Endodermal cell (in vitro differentiated cells): Measurements from ENCODE around the gene TRAPPC3L. TPM values are rescaled to one million over a fixed set of nuclear protein-coding genes. Genes with fewer than 3 reads are reported as not detected.

Experiments
- DNase-seq: peaks from one replicate; pipeline ENCODE4 v3.0.0-alpha.2; 2017
- H3K27ac ChIP-seq: 2 replicates; pipeline ENCODE4 v1.5.1; 2013; ENCODE audit warnings: mild to moderate bottlenecking, low read depth, low read length, moderate library complexity
- H3K27me3 ChIP-seq: 2 replicates; pipeline ENCODE4 v1.6.1; 2013; ENCODE audit warnings: mild to moderate bottlenecking, low read length, moderate library complexity; ENCODE audit not compliant: insufficient read depth, control insufficient read depth, poor library complexity, severe bottlenecking
- H3K36me3 ChIP-seq: 2 replicates; pipeline ENCODE4 v1.7.0; 2013; ENCODE audit warnings: mild to moderate bottlenecking, low read length, moderate library complexity; ENCODE audit not compliant: control insufficient read depth, insufficient read depth
- H3K4me1 ChIP-seq: one replicate; pipeline ENCODE4 v1.7.0; 2013; ENCODE audit warnings: low read length; ENCODE audit not compliant: control insufficient read depth, insufficient read depth
- H3K4me3 ChIP-seq: 2 replicates; pipeline ENCODE4 v1.5.1; 2013; ENCODE audit warnings: mild to moderate bottlenecking, low read length, moderate library complexity
- H3K9ac ChIP-seq: 2 replicates; pipeline ENCODE4 v1.6.1; 2013; ENCODE audit warnings: mild to moderate bottlenecking, low read length, moderate library complexity; ENCODE audit not compliant: poor library complexity, severe bottlenecking; ENCODE audit errors: extremely low read depth
- H3K9me3 ChIP-seq: 2 replicates; pipeline ENCODE4 v1.6.1; 2013; ENCODE audit warnings: mild to moderate bottlenecking, low read length, moderate library complexity; ENCODE audit not compliant: control insufficient read depth
- H3K27ac Mint-ChIP-seq: 2 replicates; pipeline ENCODE4 v1.8.0; 2020; ENCODE audit warnings: mixed read lengths
- H3K27me3 Mint-ChIP-seq: 2 replicates; pipeline ENCODE4 v1.8.0; 2021; ENCODE audit warnings: mild to moderate bottlenecking, mixed read lengths; ENCODE audit not compliant: insufficient read depth
- H3K36me3 Mint-ChIP-seq: 2 replicates; pipeline ENCODE4 v1.8.0; 2020; ENCODE audit warnings: low read depth, mixed read lengths
- H3K4me1 Mint-ChIP-seq: 2 replicates; pipeline ENCODE4 v1.8.0; 2020; ENCODE audit warnings: mixed read lengths
- H3K4me3 Mint-ChIP-seq: 2 replicates; pipeline ENCODE4 v1.8.0; 2020; ENCODE audit warnings: mild to moderate bottlenecking, moderate library complexity, mixed read lengths
- H3K9me3 Mint-ChIP-seq: 2 replicates; pipeline ENCODE4 v1.8.0; 2020; ENCODE audit warnings: mild to moderate bottlenecking, mixed read lengths
- CTCF ChIP-seq: fragments of 200-600 bp; sonication (generic); conservative IDR thresholded peaks from 2 replicates; pipeline ENCODE4 v1.5.0; 2021; ENCODE audit warnings: antibody characterized with exemption, mild to moderate bottlenecking
- WGBS, 2 experiments: methylation state at CpG; one replicate each; pipeline versions ENCODE4 v1.1.5 to v1.1.7; 2013; ENCODE audit warnings: missing lambda C conversion rate in 2 of 2, mixed read lengths in 1 of 2; ENCODE audit not compliant: insufficient coverage in 1 of 2, insufficient read length in 1 of 2; 5-methylcytosine and 5-hydroxymethylcytosine counted together
- total RNA-seq, 2 donors: library from RNA; stranded (reverse); fragmentation: NEBNext Ultra II Directional in 1 of 2; extraction: Animal tissue kit (Norgen Biotek cat#: 25700) in 1 of 2; gene quantifications; 2 replicates in 1 of 2; 3 replicates in 1 of 2; pipeline ENCODE4 v1.2.1, GENCODE V29; 2021

The TRAPPC3L gene
- total RNA-seq, 2 donors from 2014 or later, result not detected

DNA sequence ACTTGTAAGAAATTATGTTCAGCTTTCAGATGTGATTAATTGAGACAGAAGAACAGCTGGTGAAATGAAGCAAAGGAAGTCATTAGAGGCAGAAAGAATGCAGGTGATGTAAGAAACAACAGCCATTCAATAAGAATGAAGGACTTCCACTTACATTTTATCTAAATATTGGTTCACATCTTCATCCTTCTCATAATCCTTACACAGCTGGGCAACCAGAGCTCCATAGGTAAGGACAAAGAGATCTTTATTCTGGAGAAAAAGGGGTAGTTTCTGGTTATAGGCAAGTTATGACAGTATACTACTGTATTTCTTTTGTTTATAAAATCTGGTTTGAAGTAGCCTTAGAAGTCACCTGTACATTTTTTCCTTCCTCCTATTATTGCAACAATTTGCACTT, 2.3 kb downstream of the TRAPPC3L start:
- Histone ChIP-seq H3K9ac (no peak overlapping the region), H3K27ac (no peak overlapping the region), H3K27me3 (peaks cover 9% of the 10 kb centered on the region), H3K9me3 (no peaks in the 10 kb centered on the region), H3K4me3 (no peak overlapping the region), H3K36me3 (no peaks in the 10 kb centered on the region), H3K4me1 (no peaks in the 10 kb centered on the region)
- no peak for TF ChIP-seq CTCF
- H3K27me3 Mint-ChIP-seq, result no peaks in the 10 kb centered on the region
- H3K9me3 Mint-ChIP-seq, result no peaks in the 10 kb centered on the region
- H3K4me1 Mint-ChIP-seq, result no peaks in the 10 kb centered on the region
- no peak for DNase-seq
- H3K36me3 Mint-ChIP-seq, result no peaks in the 10 kb centered on the region
- H3K4me3 Mint-ChIP-seq, result no peak overlapping the region
- no peak overlapping the region for H3K27ac Mint-ChIP-seq

DNA sequence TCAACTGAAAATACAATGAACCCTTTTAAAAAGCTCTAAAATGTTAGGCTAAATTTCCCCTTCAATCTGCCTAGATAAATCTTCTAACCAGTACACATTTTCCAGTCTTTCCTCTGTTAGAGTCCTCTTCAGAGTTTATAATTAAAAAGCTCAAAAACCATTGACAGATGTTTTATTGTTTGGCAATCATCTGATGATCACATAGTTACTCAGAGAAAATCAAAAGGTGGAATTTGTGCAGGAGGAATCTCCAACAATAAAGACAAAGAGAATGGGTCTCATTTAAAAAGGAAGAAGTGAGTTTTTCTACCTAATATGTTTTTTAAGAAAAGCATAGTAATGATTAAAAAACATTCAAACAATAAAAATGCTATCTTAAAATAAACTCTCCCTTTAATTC, 3.1 kb downstream of the TRAPPC3L start:
- Mint-ChIP-seq H3K27ac (no peak overlapping the region), H3K4me3 (no peak overlapping the region), H3K27me3 (no peaks in the 10 kb centered on the region), H3K9me3 (no peaks in the 10 kb centered on the region), H3K4me1 (no peaks in the 10 kb centered on the region), H3K36me3 (no peaks in the 10 kb centered on the region)
- Histone ChIP-seq H3K9ac (no peak overlapping the region), H3K4me1 (no peaks in the 10 kb centered on the region), H3K4me3 (no peak overlapping the region), H3K27me3 (peaks cover 9% of the 10 kb centered on the region), H3K36me3 (no peaks in the 10 kb centered on the region), H3K27ac (no peak overlapping the region), H3K9me3 (no peaks in the 10 kb centered on the region)
- TF ChIP-seq CTCF, result no peak
- no peak for DNase-seq

- Mint-ChIP-seq H3K27me3 (peaks cover under 1% of the 10 kb centered on the region), H3K9me3 (no peaks in the 10 kb centered on the region), H3K4me1 (peaks cover 15% of the 10 kb centered on the region), H3K4me3 (no peak overlapping the region), H3K27ac (no peak overlapping the region), H3K36me3 (no peaks in the 10 kb centered on the region)
- no peaks in the 10 kb centered on the region for H3K27me3 ChIP-seq
- no peaks in the 10 kb centered on the region for H3K9me3 ChIP-seq
- TF ChIP-seq CTCF, result peak; percentile 91
- no peak overlapping the region for H3K9ac ChIP-seq
- 15 to 18% methylated on average over 4 of the region's 4 CpGs for WGBS, 2 experiments
- H3K4me3 ChIP-seq, result no peak overlapping the region
- no peak overlapping the region for H3K27ac ChIP-seq
- H3K36me3 ChIP-seq, result no peaks in the 10 kb centered on the region
- no peak for DNase-seq
- no peaks in the 10 kb centered on the region for H3K4me1 ChIP-seq
Observed at GRCh38 chr6:116536216-116536621, 9.3 kb downstream of the TRAPPC3L start.
